Spinal cord (tissue), 10 donors: ENCODE measurements around the gene SMOC2. TPM values are rescaled to one million over a fixed set of nuclear protein-coding genes. Genes with fewer than 3 reads are reported as not detected.
"Not testable (repeated sequence)": the region's sequence is repeated elsewhere in the genome, so short reads cannot be mapped to it uniquely, and the experiment has no call there.

Source experiments
- DNase-seq, 6 donors: peaks; one replicate each; pipeline versions ENCODE4 v3.0.0 to v3.0.0-alpha.2; 2013 to 2015; ENCODE audit warnings: low spot score in 6 of 6, low read depth in 4 of 6
- H3K27ac ChIP-seq: one replicate; pipeline ENCODE4 v1.5.1; 2013; ENCODE audit warnings: low read depth, low read length, control low read depth
- H3K27me3 ChIP-seq: one replicate; pipeline ENCODE4 v1.6.1; 2013; ENCODE audit warnings: low read length; ENCODE audit not compliant: control insufficient read depth, insufficient read depth
- H3K36me3 ChIP-seq: one replicate; pipeline ENCODE4 v1.6.1; 2013; ENCODE audit warnings: low read length; ENCODE audit not compliant: control insufficient read depth, insufficient read depth
- H3K4me1 ChIP-seq: one replicate; pipeline ENCODE4 v1.6.1; 2013; ENCODE audit warnings: low read length; ENCODE audit not compliant: control insufficient read depth, insufficient read depth
- H3K4me3 ChIP-seq: one replicate; pipeline ENCODE4 v1.5.1; 2013; ENCODE audit warnings: low read depth, low read length, control low read depth
- H3K9me3 ChIP-seq: one replicate; pipeline ENCODE4 v1.6.1; 2013; ENCODE audit warnings: low read length; ENCODE audit not compliant: control insufficient read depth, insufficient read depth
- WGBS: methylation state at CpG from one replicate; pipeline ENCODE4 v1.1.5; 2013; ENCODE audit warnings: missing lambda C conversion rate; ENCODE audit not compliant: insufficient coverage; 5-methylcytosine and 5-hydroxymethylcytosine counted together
- polyA plus RNA-seq, 2 donors: library from polyadenylated mRNA; unstranded; fragments of 120-200 nt; gene quantifications; one replicate each; pipeline ENCODE4 v1.2.1, GENCODE V29; 2013; ENCODE audit not compliant: insufficient read length in 2 of 2
- total RNA-seq, 2 donors: library from RNA; depleted of rRNA in 1 of 2; stranded (reverse); fragments of 120-200 nt in 1 of 2; fragments of >200 nt in 1 of 2; gene quantifications; one replicate each; pipeline versions ENCODE4 v1.2.3 to v1.2.4, GENCODE V29; 2013 to 2014
- donor health status: healthy.

The SMOC2 gene
- total and polyA plus RNA-seq, 4 donors, result 8.3 to 96.0 (median 45.6) TPM

DNA sequence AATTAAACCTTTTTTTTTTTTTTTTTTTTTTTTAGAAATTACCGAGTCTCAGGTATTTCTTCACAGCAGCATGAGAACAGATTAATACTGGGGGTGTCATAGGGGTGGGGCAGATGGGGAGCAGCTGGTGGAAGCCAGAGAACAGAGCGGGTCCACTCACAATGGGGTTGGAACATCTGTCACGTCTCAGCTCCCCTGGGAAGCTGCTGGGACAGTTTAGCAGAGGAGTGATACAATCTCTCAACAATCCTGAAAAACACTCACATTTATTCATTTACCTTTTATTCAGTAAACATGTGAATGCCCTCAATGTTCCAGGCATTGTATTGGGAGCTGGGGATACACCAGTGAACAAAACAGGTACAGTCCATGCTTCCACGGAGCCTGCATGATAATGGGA, 162.2 kb downstream of the SMOC2 start:
- Histone ChIP-seq H3K9me3 (no peaks in the 10 kb centered on the region), H3K27ac (no peak overlapping the region)
- no peak for DNase-seq

GRCh38 chr6:168605964-168606363, 165.0 kb downstream of the SMOC2 start:
- no peaks in the 10 kb centered on the region for H3K9me3 ChIP-seq
- H3K36me3 ChIP-seq, result peaks cover 3% of the 10 kb centered on the region
- WGBS, result 89% methylated on average over 3 of the region's 7 CpGs
- no peak overlapping the region for H3K4me3 ChIP-seq
- peaks cover 9% of the 10 kb centered on the region for H3K4me1 ChIP-seq
- no peak overlapping the region for H3K27ac ChIP-seq
- no peaks in the 10 kb centered on the region for H3K27me3 ChIP-seq
- DNase-seq, result no peak

More for the DNA sequence above, 162.2 kb downstream of the SMOC2 start:
- no peaks in the 10 kb centered on the region for H3K27me3 ChIP-seq
- peaks cover 19% of the 10 kb centered on the region for H3K36me3 ChIP-seq
- H3K4me1 ChIP-seq, result peaks cover 13% of the 10 kb centered on the region
- no peak overlapping the region for H3K4me3 ChIP-seq
- WGBS, result no CpG with 5 or more reads among the region's 4 CpGs

GRCh38 chr6:168606722-168607121, 165.7 kb downstream of the SMOC2 start:
- WGBS, result 89% methylated on average over 13 of the region's 16 CpGs
- Histone ChIP-seq H3K4me3 (no peak overlapping the region), H3K27me3 (no peaks in the 10 kb centered on the region), H3K4me1 (peaks cover 9% of the 10 kb centered on the region), H3K36me3 (peaks cover 3% of the 10 kb centered on the region), H3K27ac (no peak overlapping the region), H3K9me3 (no peaks in the 10 kb centered on the region)
- DNase-seq, result no peak

DNA sequence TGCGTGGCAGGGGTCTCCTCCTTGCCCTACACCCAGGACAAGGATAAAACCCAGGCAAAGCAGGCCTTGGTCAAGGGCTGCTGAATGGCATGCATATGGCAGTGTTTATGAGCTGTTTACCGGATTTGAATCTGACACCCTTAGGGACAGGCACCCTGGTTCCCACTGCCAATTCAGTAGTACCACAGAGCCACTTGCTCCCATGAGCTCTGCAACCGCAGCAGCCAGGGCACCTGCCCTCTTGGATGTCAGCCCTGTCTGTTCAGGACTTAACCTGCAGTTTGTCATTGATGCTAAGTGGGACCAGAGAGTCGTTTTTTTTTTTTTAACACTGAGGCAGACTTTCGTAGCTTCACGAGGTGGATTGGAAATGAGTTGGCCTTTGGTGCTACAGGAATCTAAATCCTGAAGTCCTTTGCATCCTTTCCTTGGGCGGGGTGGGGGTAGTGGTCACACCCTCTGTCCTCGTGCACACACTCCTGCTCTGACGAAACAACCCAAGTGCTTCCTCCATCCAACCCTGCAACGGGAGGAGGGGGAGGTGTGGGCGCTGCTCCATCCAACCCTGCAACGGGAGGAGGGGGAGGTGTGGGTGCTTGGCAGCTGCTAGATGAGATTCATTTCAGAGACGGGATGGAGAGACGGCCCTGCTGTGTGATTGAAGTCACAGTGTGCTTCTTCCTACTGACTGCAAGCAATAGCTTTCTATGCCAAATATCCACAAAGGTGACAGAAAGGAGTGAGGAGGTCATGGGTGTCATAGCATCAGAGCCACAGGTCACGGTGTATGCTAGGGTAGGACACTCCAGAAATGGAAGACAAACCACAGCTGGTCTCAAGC, 166.5 kb downstream of the SMOC2 start:
- H3K27ac ChIP-seq, result no peak overlapping the region
- WGBS, result 54% methylated on average over 7 of the region's 15 CpGs
- H3K4me1 ChIP-seq, result peaks cover 9% of the 10 kb centered on the region
- H3K36me3 ChIP-seq, result peaks cover 3% of the 10 kb centered on the region
- H3K4me3 ChIP-seq, result no peak overlapping the region
- DNase-seq, result peak in 2 of 6 donors; percentile 74 to 85
- no peaks in the 10 kb centered on the region for H3K27me3 ChIP-seq
- H3K9me3 ChIP-seq, result no peaks in the 10 kb centered on the region

DNA sequence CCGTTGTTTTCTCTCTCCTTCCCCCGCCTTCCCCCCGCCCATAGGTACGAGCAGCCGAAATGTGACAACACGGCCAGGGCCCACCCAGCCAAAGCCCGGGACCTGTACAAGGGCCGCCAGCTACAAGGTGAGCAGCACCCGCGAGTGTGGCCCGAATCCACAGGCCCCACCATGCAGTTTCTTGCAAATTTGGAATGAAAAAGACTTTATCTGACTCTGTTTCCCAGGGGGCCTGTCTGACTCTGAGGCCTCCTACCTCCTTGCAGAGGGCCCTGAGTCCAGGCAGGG, 167.1 kb downstream of the SMOC2 start:
- Histone ChIP-seq H3K9me3 (no peaks in the 10 kb centered on the region), H3K27me3 (no peaks in the 10 kb centered on the region), H3K4me3 (no peak overlapping the region), H3K4me1 (peaks cover 9% of the 10 kb centered on the region), H3K27ac (no peak overlapping the region), H3K36me3 (peaks cover 3% of the 10 kb centered on the region)
- WGBS, result 77% methylated on average over 8 of the region's 11 CpGs
- DNase-seq, result no peak

- H3K9me3 ChIP-seq, result no peaks in the 10 kb centered on the region
- H3K4me1 ChIP-seq, result peaks cover 9% of the 10 kb centered on the region
- 74% methylated on average over 9 of the region's 13 CpGs for WGBS
- no peak for DNase-seq
- H3K4me3 ChIP-seq, result no peak overlapping the region
- H3K36me3 ChIP-seq, result peaks cover 3% of the 10 kb centered on the region
- H3K27ac ChIP-seq, result no peak overlapping the region
- no peaks in the 10 kb centered on the region for H3K27me3 ChIP-seq
These were observed 168.2 kb downstream of the SMOC2 start for GRCh38 chr6:168609026-168609685.

DNA sequence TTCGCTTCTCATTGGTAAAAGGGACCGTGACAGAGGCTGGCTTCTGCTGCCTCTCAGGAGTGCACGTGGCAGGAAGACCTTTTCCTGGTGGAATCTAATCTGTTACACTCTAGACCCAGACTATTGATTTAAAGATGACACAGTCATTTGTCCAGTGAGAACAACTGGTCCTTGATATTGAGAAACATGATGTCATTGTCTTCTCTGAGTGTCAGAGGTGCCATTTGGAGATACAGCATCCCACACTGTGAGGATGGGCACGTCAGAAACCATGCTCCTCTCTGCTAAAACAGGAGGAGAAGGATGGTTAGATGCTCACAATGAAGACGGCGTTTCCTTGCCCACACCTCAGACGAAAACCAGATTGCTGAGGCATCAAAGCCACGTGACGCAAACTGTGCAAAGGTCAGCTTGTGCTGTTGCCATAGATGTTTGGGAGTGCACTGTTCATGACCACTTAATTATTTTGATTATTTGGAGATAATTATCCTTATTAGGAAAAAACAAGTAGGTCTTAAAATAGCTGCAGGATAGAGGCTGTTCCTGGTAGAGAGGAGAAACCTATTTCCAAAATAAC, 169.0 kb downstream of the SMOC2 start:
- WGBS, result 93% methylated on average over 7 of the region's 9 CpGs
- Histone ChIP-seq H3K27me3 (no peaks in the 10 kb centered on the region), H3K9me3 (no peaks in the 10 kb centered on the region), H3K4me1 (peaks cover 9% of the 10 kb centered on the region), H3K27ac (no peak overlapping the region), H3K4me3 (no peak overlapping the region), H3K36me3 (peaks cover 3% of the 10 kb centered on the region)
- no peak for DNase-seq

GRCh38 chr6:168610966-168611365, 170.0 kb downstream of the SMOC2 start:
- H3K27me3 ChIP-seq, DNase-seq, H3K4me3 ChIP-seq, H3K27ac ChIP-seq, H3K9me3 ChIP-seq, H3K4me1 ChIP-seq, H3K36me3 ChIP-seq: not testable (repeated sequence)
- 88% methylated on average over 6 of the region's 12 CpGs for WGBS

DNA sequence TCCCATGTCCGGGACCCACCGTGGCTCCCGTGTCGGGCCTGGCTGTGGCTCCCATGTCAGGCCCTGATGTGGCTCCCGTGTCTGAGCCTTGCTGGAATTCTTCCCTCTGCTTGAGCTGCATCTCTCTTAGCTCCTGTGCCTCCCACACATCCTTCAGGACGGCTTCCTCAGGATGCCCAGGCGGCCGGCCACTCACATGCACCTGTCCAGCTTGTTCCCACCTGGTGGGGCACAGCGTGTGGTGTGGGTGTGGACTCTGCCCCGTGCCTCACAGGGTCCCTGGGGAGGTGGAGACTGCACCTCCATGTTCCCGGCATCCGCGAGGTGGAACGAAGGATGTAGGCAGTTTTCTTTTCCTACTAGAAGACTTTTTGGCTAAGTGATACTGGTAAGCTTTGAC, 170.7 kb downstream of the SMOC2 start:
- no peak for DNase-seq
- H3K27ac ChIP-seq, result no peak overlapping the region
- no peaks in the 10 kb centered on the region for H3K9me3 ChIP-seq
- no peaks in the 10 kb centered on the region for H3K27me3 ChIP-seq
- H3K4me3 ChIP-seq, result no peak overlapping the region
- H3K4me1 ChIP-seq, result peaks cover 10% of the 10 kb centered on the region
- 97% methylated on average over 11 of the region's 14 CpGs for WGBS
- peaks cover 1% of the 10 kb centered on the region for H3K36me3 ChIP-seq
